HG02870 (cell line): Measurements from ENCODE around the gene LRRTM1.

ENCODE experiments used
- ATAC-seq: cut with Tn5 transposase; IDR thresholded peaks from one replicate; pipeline ENCODE4 v1.9.1; 2021; ENCODE audit warnings: mild to moderate bottlenecking, moderate library complexity; ENCODE audit not compliant: unreplicated experiment

The LRRTM1 gene

DNA sequence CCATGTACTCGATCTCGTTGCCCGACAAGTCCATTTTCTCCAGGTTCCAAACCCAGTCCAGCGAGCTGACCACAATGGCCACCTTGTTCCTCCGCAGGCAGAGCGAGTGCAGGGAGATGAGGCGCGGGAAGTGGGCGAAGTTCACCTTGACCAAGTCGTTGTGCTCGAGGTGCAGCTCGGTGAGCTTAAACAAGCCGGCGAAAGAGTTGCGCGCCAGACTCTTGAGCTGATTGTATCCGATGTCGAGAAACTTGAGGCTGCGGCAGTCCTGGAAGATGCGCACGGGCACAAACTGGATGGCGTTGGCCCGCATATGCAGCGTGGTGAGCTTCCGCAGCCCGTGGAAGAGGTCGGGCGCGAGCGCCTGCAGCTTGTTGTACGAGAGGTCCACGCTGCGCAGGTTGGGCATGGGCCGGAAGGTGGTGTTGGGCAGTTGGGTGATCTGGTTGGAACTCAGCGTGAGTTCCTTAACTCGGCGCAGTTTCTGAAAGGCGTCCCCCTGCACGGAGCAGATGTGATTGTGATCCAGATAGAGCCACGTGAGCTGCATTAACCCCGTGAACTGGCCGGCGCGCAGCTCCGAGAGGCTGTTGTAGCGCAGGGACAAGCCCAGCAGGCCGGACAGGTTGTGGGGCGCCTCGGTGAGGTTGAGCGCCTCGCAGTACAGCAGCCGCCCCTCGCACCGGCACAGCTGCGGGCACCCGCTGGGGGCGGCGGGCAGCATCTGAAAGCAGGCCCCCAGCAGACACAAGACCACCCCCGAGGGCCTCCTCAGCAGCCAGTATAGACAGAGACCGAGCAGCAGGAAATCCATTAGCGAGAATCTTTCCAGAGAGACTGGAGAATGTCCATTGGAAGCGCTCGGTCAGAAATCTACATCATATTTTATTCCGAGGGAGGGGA is 1.3 kb downstream of the LRRTM1 start:
- ATAC-seq: no peak

DNA sequence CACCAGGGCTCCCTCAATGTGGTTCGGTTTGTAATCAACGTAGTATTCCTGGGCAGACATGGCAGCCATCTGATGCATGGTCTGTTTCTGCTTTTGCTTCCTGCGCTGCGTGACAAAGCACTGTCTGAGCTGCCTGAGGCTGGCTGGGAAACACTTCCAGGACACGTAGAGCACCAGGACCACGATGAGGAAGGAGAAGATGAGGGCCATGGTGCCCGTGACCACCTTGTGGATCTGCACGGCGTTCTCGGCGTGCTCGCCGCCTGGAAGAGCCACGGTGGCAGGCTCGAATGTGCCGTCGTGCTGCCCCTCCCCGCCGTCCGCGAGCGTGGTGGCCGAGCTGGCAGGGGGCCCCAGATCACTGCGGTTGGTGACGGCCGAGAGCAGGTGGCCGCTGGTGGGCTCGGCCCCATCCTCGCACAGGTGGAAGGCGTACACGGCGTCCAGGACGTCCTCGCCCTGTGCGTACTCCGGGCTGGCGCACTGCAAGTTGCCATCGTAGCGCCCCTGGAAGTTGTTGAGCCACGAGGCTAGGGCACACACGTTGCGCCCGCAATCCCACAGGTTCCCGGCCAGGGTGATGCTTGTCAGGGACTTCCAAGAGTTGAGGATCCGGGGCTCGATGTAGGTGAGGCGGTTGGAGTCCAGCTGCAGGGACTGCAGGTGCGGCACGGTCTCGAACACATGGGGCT is 2.1 kb downstream of the LRRTM1 start:
- no peak for ATAC-seq

- ATAC-seq: no peak
Observed at GRCh38 chr2:80302001-80302313, 2.6 kb downstream of the LRRTM1 start.

DNA sequence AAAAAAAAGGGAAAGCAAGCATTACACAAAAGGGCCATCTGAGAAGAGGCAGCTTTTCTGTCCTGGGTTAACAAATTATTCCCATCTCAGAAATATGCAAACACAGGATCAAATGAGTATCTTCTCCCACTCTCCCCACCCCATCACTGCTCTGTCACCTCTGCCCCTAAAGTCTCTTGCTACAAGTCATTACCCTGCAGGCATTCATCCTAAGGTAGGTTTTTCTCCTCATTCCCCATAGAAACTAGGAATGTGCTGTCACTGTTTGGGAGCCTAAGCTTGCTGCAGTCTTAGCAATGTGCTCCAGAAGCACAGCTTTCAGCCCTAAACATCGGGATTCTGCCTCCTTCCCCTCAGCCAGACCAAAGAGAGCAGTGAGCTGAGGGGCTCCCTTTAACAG is 3.6 kb downstream of the LRRTM1 start:
- no peak for ATAC-seq

GRCh38 chr2:80300346-80300745 is 4.2 kb downstream of the LRRTM1 start:
- ATAC-seq: no peak

DNA sequence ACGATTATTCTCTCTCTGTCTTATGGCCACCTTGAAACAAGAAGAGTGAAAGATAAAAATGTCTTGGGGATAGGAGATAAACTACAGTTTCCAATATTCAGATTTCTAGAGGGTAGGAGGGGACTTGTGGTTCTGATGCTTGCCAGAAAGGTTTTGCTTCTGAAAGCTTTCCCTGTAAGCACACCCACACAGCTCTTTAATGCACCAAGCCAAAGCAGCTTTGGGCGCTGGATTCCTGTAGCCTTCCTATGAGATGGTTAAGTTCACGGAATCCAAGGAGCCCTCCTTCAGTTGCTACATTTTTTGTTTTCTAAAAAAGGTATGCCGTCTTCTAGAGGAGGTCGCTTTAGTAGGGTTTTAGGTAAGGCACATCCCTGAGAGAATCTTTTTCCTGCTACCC is 4.9 kb downstream of the LRRTM1 start:
- ATAC-seq: no peak

DNA sequence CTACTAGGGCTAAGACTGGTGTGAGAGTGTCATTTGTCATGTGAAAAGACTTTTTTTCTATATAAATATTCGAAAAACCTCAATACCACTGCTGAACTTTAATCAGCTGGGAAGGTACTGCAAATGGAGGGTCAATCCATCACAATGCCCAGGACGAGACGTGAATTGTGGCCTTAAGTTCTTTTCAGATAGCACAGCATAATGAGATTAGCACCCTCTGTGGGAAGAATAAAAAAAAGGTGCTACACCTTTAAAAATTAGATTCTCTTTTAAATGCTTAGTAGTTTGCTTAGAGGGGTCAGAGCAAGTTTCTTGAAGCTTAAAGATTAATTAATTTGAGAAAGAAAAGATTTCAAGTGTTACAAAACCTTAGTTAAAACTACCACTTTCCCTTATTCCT is 5.6 kb downstream of the LRRTM1 start:
- no peak for ATAC-seq

GRCh38 chr2:80293039-80293438 is 11.5 kb downstream of the LRRTM1 start:
- no peak for ATAC-seq

DNA sequence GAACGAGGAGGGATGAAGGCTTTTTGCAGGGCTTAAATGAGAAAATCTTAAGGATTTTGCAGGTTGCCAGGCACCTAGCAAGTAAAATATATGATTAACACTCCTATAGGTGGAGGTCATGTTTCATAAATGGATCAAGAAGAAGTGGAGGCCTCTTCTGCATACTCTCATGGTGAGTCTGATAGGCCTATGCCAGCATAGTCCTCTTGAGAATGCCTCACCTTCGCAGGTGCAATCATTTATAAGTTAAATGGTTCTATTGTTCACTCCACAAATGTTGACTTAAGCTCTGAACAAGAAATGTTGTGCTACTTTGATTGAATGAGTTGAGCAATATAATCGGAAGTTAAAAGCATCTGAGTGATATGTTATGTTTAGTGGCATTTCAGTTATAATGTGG is 12.1 kb downstream of the LRRTM1 start:
- no peak for ATAC-seq

DNA sequence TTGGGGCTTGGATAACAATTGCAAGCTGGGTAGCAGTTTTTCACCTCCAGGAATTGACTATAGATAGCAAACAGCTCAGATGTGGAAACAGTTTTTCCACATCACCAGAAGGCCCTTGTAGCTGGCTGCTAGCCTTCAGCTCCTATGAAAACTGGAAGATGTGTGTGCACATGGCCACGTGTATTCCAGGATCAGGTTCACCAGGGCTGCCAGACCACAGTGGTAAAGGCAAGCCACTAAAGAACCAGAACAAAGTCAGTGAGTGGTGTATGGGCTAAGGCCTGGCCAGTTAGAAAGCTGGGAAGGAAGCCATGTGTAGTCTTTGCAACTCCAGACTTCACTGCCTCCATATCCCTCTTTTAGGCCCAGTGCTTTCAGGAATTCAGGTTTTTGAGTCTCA is 12.9 kb downstream of the LRRTM1 start:
- ATAC-seq: no peak

- ATAC-seq: no peak
Observed at GRCh38 chr2:80288576-80288975, 16.0 kb downstream of the LRRTM1 start.

DNA sequence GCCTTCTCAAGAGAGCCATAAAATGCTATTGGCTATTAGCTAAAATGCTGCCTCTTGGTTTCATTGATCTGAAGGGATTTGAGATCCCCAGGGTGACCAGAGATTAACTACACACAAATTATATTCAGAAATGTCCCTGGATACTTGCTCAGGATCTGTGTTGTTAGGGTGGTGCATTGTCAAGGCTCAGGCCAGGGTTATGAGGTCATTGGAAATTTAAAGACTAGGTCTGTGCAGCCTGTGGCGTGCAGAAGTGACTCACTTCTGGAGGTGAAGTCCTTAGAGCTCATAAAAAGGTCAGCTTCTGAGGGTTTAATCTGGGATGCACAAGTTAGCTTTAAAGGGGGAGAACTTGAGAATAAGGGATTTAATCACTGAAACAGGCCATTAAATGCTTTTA is 23.5 kb downstream of the LRRTM1 start:
- no peak for ATAC-seq

GRCh38 chr2:80280598-80280997 is 24.0 kb downstream of the LRRTM1 start:
- no peak for ATAC-seq

- ATAC-seq: no peak
Observed at GRCh38 chr2:80269806-80270205, 34.7 kb downstream of the LRRTM1 start.

DNA sequence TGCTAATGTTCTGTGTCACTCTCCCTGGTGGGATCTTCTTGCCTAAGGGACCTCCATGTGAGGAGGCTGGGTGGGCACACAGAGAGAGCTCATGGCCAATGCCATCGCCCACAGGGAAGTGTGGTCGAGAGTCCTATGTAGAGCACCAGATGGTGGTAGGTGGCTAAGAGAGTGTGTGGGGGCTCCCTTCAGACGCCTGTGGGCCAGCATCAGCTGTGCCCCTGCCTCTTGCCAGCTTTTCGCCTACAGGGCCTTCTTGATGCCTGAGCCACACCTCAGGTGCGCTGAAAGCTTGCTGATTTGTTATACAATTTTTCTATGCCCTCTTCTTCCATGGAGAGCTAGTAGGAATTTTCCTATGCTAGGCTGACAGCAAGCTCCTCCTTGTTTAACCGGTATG is 38.3 kb downstream of the LRRTM1 start:
- ATAC-seq: no peak

DNA sequence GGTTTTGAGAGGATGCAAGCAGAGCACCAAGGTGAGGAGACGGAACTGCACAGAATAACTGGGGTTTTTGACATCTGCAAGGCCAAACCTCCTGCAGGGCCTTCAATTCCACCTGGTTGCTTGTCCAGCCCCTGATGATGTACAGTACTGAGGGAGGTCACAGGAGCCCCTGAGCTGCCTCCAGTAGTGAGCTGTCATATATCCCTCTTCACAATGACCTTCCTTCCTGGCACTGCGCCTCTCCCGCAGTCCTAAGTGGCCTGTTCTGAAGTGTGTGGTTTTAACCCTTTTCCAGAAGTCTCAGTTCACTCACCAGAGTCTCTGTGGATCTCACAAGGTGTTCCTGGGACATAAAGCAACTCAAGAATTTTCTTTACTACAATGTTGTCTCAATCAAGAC is 45.3 kb downstream of the LRRTM1 start:
- ATAC-seq: no peak

DNA sequence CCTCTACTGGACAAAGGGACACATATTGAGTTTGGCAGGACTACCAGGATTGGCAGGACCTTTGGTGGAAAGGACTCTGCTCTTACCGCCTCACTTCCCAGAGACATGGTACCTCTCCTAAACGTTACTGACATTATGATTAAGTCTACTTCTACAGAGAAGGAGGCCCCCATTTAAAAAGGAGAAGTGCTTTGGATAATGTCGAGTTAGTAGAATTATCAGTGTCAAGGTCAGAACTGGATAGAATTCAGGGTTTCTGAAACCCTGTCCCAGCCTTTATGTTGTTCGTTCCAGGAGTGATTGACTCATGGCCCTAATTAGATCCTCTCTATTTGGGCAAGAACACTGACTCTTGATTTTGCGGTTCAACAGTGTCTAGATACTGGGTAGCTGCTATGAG is 45.8 kb downstream of the LRRTM1 start:
- ATAC-seq: no peak

- no peak for ATAC-seq
Observed at GRCh38 chr2:80258341-80258740, 46.2 kb downstream of the LRRTM1 start.

GRCh38 chr2:80257450-80257849 is 47.1 kb downstream of the LRRTM1 start:
- ATAC-seq: no peak

DNA sequence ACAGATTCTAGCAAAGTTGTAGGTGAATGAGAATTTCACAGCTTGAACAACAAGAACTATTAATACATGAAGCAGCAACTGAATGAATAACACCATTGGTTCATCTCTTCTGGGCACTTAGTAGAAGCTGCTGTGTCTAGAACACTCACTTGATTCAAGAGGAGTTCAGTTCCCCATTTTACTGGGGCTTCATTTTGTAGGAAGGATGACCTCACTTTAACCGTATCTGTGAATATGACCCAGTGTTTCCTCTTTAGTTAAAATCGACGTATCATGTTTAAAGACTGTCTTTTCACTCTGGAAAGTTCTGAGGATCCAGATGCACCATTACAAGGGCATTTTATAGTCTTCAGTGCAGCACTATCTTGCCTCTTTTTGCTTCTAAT is 47.8 kb downstream of the LRRTM1 start:
- ATAC-seq: no peak

DNA sequence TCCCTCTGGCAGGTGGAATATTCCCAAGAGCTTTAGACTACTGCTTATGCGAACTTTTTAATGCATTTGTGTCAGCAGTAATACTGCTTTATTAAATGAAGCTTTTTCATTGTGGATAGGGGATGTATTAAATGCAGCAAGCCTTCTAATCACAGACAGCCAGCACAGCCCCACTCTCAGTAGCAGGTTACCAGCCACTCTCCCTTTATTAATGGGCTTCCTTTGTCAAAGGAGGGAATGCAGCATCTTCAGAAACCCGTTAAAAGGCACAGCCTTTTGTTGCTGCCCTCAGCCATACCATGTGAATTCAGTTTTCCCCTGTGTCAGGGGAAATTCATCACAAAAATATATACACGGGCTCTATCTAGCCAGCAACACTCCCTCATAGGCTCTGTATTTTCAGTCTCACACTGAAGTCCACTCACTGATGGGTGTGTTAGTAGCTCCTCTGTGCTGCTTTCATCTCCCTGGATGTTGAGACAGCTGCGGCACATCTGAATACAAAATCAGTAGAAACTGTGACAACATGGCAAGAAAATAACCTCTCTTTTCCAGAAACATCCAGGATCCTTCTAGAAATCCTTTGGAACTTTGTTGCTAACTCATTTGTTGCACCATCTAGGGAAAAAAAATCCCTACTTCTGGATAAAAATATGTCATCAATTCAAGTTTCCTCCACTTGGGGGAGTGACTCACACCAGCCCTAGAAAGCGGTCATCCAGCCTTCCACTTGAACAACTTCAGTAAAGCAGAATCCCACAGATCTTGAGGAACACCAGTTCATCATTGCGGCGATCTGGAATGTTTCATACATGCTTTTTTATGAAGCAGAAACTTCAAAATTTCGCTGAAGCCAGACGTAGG is 48.4 kb downstream of the LRRTM1 start:
- no peak for ATAC-seq
